ENCODE data around the gene EIF3L.
"Not testable (repeated sequence)": the region's sequence is repeated elsewhere in the genome, so short reads cannot be mapped to it uniquely, and the experiment has no call there.

GRCh38 chr22:37799979-37800378, 49.2 kb upstream of the EIF3L start:
- TF ChIP-seq CTCF (IDR thresholded peaks at IDR 0.05; ENCODE audit: extremely low read depth in 1 of 2, insufficient read depth in 1 of 2, low read depth in 1 of 2, low read length in 2 of 2); JUN (IDR thresholded peaks at IDR 0.05; ENCODE audit: borderline replicate concordance, insufficient read depth, insufficient read length, low read depth); POLR2A (IDR thresholded peaks at IDR 0.05; ENCODE audit: low read depth, low read length); POLR2AphosphoS5 (IDR thresholded peaks at IDR 0.05; ENCODE audit: insufficient read depth, low read depth, low read length); MYC (IDR thresholded peaks at IDR 0.05; ENCODE audit: low read depth, low read length): not testable (repeated sequence)

Measured in endothelial cell of umbilical vein (primary cell).